IPS-18c (cell line): ENCODE data around the gene ADGRV1.
"Not testable (repeated sequence)": the region's sequence is repeated elsewhere in the genome, so short reads cannot be mapped to it uniquely, and the experiment has no call there.

Experiments
- H3K4me3 ChIP-seq: 2 replicates; pipeline ENCODE4 v1.7.0; 2013; ENCODE audit warnings: low read depth, mild to moderate bottlenecking, low read length, moderate library complexity; ENCODE audit not compliant: insufficient read depth
- H3K9me3 ChIP-seq: one replicate; pipeline ENCODE4 v1.6.1; 2013; ENCODE audit warnings: mild to moderate bottlenecking, low read length, moderate library complexity; ENCODE audit not compliant: control insufficient read depth, insufficient read depth

ADGRV1 gene

DNA sequence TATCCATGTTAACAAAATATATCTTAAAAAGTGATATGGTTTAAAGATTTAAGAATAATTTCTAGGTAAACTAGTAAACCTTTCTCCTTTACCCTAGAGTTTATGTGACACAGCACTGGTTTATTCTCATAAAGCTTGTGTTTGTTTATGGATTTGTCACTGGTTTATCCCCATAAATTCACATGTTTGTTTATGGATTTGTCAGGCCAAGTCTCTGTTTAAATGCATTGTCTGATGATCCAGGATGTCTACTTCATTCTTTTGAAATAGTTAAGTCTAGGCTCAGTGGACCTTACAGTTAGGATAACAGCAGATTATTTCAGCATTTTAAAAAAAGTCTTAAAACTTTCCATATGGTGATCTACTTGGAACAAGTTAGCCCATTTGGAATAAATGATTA, 490.5 kb downstream of the ADGRV1 start:
- no peak overlapping the region for H3K4me3 ChIP-seq
- no peaks in the 10 kb centered on the region for H3K9me3 ChIP-seq

DNA sequence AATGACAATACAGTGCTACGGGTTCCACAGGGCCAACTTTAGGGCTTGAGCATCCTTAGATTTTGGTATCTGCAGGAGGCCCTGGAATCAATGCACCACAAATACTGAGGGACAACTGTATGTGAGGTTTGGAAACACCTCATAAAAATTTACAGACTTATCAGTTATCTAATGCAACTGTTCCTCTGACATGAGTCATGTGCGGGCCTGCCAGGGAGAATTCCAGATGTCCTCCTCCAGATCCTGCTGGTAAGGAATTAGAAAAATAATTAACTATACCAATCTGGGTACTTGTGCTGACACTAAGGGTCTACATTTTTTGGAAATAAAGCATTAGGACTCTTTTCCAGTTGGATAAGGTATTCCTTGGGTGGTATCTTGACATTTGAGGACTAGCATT, 491.2 kb downstream of the ADGRV1 start:
- Histone ChIP-seq H3K9me3 (no peaks in the 10 kb centered on the region), H3K4me3 (no peak overlapping the region)

DNA sequence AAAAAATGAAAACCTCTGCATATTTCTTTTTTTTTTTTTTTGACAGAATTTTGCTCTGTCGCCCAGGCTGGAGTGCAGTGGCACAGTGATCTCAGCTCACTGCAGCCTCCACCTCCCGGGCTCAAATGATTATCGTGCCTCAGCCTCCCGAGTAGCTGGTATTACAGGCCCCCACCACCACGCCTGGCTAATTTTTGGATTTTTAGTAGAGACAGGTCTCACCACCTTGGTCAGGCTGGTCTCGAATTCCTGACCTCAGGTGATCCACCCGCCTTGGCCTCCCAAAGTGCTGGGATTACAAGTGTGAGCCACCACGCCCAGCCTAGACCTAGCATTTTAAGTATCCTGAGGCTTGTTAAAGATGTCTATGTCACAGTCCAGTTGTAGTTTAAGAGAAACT, 493.8 kb downstream of the ADGRV1 start:
- not testable (repeated sequence) for H3K4me3 ChIP-seq, H3K9me3 ChIP-seq

DNA sequence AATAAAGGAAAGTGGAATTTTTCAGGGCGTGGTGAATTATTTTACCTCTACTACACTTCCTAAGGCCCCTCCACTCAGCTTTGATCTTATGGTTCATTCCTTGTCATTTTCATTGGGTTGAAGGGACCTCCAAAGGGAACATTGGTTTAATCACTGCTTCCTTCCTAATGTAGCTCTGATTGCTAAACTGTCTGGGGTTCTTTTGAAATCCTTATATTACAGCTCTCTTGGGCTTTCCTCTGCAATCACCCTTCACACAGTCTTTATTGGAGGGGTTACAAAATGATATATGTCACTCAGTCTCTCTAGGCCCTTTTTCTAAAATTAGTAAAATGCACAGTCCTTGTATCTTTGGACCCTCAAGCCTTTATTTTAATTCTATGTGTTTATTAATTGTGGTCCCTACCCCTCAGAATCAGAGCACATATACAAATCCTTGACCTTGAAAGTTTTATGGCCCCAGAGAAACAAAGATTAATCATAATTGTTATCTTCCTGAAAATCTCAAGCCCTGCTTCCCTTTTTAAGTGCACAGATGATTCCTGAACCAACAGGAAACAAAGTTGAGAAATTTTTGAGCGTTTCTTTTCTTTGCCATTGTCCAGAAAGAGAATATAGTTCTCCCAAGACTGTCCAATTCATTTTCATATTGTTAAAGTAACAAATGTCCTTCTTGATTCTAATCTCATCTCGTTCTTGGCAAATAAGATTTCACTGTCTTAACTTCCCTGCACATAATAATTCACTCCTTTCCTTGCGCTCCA, 494.6 kb downstream of the ADGRV1 start:
- no peak overlapping the region for H3K4me3 ChIP-seq
- no peaks in the 10 kb centered on the region for H3K9me3 ChIP-seq

DNA sequence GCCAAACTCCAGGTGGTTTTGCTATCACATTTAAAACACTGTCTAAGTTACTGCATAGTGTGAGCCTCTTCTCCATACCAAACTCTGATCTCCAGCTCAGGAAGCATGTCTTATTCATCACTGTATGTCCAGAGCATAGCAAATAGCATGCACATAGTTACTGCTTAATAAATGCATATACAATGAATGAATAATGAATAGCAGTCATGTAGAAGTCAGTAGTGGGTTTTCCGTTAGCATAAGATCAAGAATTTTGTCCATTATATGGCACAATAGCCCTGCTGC, 495.1 kb downstream of the ADGRV1 start:
- Histone ChIP-seq H3K9me3 (no peaks in the 10 kb centered on the region), H3K4me3 (no peak overlapping the region)

DNA sequence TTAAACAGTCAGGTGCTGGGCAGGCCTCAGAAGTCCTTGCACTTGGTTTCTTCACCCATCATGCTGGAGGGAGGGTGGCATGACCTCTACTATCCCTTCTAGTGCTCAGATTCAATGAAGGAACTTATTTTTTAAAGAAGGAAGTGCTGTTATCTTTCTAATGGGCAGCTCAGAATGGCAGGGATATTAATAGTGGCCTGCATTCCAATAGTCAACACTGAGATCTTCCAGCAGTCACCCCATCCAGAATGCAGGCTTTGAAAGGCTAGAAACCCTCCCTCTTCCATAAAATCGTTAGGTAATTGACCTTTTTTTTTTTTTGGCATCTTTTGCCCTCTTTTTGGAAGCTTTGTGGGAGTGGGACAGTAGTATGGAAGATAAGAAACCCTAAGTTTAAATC, 499.6 kb downstream of the ADGRV1 start:
- no peak overlapping the region for H3K4me3 ChIP-seq

DNA sequence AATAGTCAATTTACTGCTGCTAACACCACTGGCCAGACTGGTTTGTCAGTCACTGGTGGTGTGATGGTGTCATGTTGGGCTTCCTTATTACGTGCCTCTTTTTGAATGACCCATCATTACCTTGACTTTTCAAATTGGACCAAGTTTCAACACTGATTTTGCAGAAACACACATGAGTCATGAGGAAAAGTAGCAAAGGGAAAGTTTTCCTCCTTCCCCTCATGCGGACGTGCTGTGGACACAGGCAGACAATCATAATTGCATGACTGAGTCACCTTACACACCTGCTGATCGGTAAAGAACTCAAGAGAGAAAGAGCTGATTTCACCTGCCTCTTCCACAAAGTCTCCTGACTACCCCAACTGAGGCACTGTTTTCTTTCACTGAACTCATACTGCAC, 500.0 kb downstream of the ADGRV1 start:
- Histone ChIP-seq H3K9me3 (no peaks in the 10 kb centered on the region), H3K4me3 (no peak overlapping the region)

More for the DNA sequence above, 499.6 kb downstream of the ADGRV1 start:
- H3K9me3 ChIP-seq, result no peaks in the 10 kb centered on the region

DNA sequence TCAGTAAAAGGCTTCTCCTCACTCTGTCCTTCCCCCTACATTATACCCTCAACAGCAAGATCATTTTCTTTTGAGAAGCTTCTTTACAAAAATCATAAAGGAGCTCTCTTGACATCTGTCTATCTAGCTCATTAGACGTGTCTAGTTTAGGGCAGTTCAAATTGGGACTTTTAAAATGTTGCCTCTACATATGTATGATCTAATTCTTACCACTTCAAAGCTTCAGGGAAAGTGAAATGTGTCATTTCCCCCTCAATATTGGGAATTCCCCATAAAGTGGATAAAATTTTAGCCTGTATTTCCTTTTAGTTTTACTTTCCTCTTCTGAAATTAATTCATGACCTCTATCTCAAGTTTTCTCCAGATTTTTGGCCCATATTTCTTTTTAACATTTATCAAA, 500.8 kb downstream of the ADGRV1 start:
- Histone ChIP-seq H3K4me3 (no peak overlapping the region), H3K9me3 (no peaks in the 10 kb centered on the region)

DNA sequence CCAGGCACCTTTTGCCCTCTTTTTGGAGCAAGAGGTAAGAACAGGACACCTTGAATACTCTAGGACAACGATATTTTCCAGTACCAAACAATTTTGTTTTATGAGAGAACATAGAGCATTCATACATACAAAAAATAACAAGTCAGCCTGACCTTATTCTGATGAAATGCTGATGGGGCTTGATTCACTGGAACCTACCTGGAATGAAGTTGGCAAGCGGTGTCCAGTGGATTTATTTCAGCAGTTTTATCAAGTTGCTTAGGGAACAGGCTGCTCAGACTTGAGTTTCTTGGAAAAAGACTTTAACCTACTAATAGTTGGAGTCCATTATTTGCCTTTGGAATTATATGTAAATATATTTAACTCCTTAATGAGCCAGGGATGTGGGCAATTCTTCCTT, 502.5 kb downstream of the ADGRV1 start:
- no peaks in the 10 kb centered on the region for H3K9me3 ChIP-seq
- no peak overlapping the region for H3K4me3 ChIP-seq

DNA sequence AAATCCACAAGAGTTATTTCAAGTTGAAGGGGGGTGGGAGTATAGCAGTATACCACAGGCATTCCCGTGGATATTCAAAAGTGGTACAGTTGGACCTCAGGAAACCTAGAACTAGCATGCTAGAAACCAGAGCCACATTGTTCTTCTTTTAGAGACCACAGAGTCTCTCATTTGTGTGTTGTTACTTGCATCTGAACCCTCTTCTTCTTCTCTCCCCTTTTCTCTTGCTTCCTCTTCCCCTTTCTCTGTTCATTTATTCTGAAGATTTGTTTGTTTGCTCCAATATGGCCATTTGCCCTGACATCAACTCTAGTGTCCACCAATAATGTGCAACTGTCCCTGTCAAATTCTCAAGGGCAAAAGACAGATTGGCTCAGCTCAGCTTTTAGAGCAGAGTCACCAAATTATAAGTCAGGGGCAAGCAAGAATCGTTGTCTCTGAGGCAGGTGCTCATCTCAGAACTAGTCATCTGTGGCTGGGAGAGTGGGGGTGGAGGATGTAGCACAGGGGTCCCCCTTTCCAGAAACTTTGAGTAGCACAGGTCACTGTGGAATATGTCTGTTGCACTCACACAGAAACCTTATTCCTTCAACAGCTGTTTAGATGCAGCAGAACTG, 503.5 kb downstream of the ADGRV1 start:
- H3K9me3 ChIP-seq, result no peaks in the 10 kb centered on the region
- no peak overlapping the region for H3K4me3 ChIP-seq

DNA sequence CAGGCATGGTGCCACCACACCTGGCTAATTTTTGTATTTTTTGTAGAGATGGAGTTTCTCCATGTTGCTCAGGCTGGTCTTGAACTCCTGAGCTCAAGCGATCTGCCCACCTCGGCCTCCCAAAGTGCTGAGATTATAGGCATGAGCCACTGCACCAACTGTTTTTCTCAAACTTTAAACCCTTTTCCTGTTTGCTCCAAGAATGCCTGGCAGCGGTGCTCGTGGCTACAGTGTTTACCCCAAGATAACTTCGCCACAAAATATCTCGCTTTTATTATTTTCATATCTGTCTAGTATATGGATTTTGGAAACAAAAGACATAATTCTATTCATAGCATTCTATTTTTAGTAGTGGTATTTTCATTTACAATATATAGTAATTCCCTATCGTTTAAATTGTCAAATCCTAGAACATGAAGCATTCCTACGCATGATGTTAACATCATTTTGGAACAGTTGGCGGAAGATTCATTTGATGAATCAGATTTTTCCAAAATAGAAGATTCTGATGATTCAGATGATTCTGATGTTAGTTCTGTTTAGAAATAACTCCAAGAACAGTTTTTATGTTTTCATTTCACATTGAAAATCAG, 504.6 kb downstream of the ADGRV1 start:
- not testable (repeated sequence) for H3K9me3 ChIP-seq

DNA sequence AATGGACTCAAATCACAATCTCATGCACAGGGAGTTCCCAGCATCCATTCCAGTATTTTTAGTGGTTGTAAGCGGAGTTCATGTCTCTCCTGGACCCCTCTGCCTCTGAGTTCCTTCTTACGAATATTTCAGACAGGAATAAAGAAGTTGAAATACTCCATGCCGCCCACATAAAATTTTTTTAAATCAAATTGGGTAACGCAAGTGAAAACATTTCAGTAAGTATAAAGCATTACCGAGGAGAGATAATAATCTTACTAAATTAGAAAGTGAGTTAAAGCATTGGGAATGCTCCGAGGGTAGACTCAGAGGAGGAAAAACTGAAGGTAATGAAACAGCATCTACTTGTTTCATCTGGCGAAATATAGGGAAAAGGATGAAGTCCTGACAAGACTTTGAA, 506.9 kb downstream of the ADGRV1 start:
- no peak overlapping the region for H3K4me3 ChIP-seq
- H3K9me3 ChIP-seq, result no peaks in the 10 kb centered on the region

More for the DNA sequence above, 504.6 kb downstream of the ADGRV1 start:
- H3K4me3 ChIP-seq, result not testable (repeated sequence)

DNA sequence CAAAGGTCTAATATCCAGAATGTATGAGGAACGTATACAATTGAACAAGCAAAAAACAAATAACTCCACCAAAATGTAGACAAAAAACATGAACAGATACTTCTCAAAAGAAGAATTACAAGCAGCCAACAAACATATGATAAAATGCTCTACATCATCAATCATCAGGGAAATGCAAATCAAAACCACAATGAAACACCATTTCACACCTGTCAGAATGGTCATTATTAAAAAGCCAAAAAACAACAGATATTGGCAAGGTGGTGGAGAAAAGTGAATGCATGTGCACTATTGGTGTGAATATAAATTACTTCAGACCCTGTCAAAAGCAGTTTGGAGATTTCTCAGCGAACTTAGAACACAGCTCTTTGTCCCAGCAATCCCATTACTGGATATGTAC, 510.8 kb downstream of the ADGRV1 start:
- H3K9me3 ChIP-seq, result no peaks in the 10 kb centered on the region
- H3K4me3 ChIP-seq, result no peak overlapping the region

DNA sequence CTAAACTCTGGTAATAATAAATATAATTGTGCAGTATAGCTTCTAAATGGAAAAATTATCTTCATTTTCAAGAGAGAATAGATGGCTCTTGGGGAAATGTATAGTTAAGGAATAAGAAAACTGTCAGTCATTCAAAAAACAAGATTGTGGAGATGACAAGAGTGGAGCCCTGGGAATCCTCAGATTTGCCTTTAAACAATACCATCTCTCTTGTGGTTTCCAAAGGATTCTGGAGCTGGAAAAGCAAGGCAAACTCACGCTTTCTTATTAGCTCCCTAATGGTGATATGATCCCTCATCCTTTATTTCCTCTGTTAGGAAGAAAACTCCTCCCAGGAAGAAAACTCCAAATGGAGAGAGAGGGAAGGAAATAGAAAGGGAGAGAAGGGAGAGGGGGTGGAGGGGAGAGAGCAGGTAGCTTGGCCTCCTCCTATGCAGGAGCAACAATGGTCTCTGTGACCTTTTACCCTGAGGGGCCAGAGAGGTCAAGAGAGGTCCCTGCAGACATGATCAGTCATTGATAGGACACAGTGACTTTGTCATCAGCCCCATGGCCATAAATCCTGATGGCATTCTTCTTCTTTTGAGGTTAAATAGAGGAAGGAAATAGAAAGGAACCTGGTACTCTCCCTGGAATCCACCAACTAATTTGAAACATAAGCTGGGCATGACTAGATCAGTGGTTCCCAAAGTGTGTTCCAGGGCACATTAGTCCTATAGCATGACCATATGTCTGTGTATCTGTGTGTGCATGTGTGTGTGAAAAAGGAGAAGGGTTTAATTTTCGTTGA, 512.4 kb downstream of the ADGRV1 start:
- H3K4me3 ChIP-seq, result no peak overlapping the region
- H3K9me3 ChIP-seq, result no peaks in the 10 kb centered on the region

DNA sequence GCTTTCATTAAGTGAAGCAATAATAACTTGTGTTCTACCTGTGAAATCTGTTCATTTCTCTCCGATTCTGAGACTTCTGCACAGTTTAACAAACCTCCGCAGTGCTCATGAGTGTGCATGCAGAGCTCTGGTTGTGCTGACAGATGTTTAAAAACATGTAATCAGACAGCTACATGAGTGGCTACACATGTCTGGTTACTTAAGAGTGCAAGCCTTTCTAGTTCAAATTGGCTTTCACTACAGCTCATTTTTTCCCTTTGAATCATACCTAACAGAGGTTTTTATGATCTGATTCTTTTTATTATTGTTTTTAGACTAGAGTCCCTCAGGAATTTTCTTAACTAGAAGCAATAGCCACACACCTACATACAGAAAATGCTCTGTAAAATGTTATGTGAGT, 514.3 kb downstream of the ADGRV1 start:
- no peak overlapping the region for H3K4me3 ChIP-seq
- no peaks in the 10 kb centered on the region for H3K9me3 ChIP-seq

DNA sequence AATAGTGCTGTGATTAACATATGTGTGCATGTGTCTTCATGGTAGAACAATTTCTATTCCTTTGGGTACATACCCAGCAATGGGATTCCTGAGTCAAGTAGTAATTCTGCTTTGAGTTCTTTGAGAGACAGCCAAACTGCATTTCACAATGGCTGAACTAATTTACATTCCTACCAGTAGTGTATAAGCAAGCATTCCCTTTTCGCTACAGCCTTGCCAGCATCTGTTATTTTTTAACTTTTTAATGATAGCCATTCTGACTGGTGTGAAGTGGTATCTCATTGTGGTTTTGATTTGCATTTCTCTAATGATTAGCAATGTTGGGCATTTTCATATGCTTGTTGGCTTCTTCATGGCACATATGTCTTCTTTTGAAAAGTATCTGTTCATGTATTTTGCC, 516.0 kb downstream of the ADGRV1 start:
- Histone ChIP-seq H3K4me3 (no peak overlapping the region), H3K9me3 (no peaks in the 10 kb centered on the region)

DNA sequence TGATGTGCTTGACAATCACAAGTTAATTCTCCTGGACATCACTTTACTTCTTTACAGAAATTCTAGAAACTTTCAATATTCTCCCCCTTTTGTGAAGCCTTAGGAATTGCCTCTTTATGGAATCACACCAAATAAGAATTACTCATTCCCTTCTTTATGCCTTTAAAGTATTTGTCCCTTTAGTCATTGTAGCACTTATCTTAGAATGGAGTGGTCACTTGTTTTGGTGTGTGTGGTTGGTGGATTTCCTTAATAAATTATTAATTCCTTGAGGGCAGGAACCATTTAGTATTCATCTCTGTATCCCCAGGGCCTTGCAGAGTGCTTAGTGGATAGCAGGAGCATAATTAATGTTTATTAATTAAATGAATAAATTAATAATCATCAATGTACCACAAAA, 517.5 kb downstream of the ADGRV1 start:
- Histone ChIP-seq H3K4me3 (no peak overlapping the region), H3K9me3 (peaks cover under 1% of the 10 kb centered on the region)

DNA sequence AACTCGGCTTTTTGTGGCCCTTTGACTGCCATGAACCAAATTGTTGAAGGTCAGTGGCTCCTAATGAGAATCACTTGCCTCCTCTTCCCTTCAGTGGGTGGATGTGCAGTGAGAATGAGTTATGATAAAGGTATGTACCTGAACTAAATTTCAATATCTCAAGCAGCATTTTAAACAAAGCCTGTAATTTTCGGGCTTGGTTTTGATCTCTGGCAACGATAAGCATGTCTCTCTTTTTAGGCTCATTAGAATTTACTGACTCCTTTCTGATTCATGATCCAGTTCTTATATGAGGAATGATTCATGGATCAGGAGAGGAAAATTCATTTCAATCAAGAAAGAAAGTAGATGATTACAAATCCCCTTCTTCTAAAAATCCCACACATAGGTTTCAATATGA, 519.0 kb downstream of the ADGRV1 start:
- H3K9me3 ChIP-seq, result peaks cover 2% of the 10 kb centered on the region
- H3K4me3 ChIP-seq, result no peak overlapping the region
